Measurements from ENCODE around the gene C10orf71.

- TF ChIP-seq GLIS3 (CRISPR knock-in tag; IDR thresholded peaks at IDR 0.05) (no peak), ZNF8 (CRISPR knock-in tag; IDR thresholded peaks at IDR 0.05) (no peak), CSRNP3 (CRISPR knock-in tag; IDR thresholded peaks at IDR 0.05) (no peak), ZFP30 (CRISPR knock-in tag; IDR thresholded peaks at IDR 0.05) (no peak), PPARA (CRISPR knock-in tag; IDR thresholded peaks at IDR 0.05; ENCODE audit: borderline replicate concordance) (no peak), ZNF70 (CRISPR knock-in tag; IDR thresholded peaks at IDR 0.05) (no peak), RARB (CRISPR knock-in tag; IDR thresholded peaks at IDR 0.05) (no peak), CSDC2 (CRISPR knock-in tag; IDR thresholded peaks at IDR 0.05) (no peak), ZNF565 (CRISPR knock-in tag; conservative IDR thresholded peaks at IDR 0.05; ENCODE audit: low read depth) (no peak), TSHZ2 (CRISPR knock-in tag; IDR thresholded peaks at IDR 0.05) (no peak), POU6F1 (CRISPR knock-in tag; IDR thresholded peaks at IDR 0.05; ENCODE audit: borderline replicate concordance, low read depth) (no peak), PATZ1 (CRISPR knock-in tag; IDR thresholded peaks at IDR 0.05; ENCODE audit: borderline replicate concordance) (no peak)
These were observed 19.7 kb upstream of the C10orf71 start for GRCh38 chr10:49279015-49279880.

Measured in SK-N-SH treated with all-trans-retinoic acid at 6 μM for 48 hours (cell line).